ENCODE data around the gene KMT2C.

The KMT2C gene

DNA sequence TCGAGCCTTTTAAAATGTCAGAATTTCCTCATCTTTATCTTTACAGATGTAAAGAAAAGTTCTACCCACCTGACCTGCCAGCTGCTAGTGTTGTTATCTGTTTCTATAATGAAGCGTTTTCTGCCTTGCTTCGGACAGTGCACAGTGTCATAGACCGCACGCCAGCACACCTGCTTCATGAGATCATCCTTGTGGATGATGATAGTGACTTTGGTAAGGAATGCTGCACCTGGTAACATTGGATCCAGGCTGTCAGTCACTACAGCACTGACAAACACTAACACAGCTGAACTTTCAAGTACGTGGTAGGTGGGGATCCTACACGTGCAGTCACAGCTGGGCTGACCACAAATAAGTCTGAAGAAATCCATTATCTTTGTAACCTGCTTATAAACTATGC is 332.7 kb downstream of the KMT2C start:
- DNase-seq (no peak), ATAC-seq (no peak)
- no peaks in the 10 kb centered on the region for H3K27me3 Mint-ChIP-seq
- no peaks in the 10 kb centered on the region for H3K9me3 Mint-ChIP-seq
- peak overlapping the region in 1 of 2 donors; percentile 59 for H3K27ac Mint-ChIP-seq
- no peak overlapping the region for H3K4me3 Mint-ChIP-seq
- H3K4me1 Mint-ChIP-seq = no peaks in the 10 kb centered on the region

DNA sequence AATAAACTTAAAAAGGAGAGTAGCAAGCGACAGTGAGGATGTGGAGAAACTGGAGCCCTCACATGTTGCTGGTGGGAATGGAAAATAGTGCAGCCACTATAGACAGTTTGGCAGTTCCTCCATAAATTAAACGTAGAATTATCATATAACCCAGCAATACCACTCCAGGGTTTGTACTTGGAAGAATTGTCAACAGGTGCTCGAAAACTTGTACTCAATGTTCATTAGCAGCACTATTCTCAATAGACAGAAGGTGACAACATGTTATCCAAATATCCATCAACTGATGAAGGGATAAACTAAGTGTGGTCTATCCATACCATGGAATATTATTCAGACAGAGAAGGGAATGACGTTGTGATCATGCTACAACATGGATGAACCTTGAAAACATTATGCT is 338.5 kb downstream of the KMT2C start:
- Mint-ChIP-seq H3K27ac (no peak overlapping the region), H3K9me3 (no peaks in the 10 kb centered on the region), H3K4me3 (no peak overlapping the region), H3K27me3 (no peaks in the 10 kb centered on the region), H3K4me1 (no peaks in the 10 kb centered on the region)
- no peak for ATAC-seq
- no peak for DNase-seq

DNA sequence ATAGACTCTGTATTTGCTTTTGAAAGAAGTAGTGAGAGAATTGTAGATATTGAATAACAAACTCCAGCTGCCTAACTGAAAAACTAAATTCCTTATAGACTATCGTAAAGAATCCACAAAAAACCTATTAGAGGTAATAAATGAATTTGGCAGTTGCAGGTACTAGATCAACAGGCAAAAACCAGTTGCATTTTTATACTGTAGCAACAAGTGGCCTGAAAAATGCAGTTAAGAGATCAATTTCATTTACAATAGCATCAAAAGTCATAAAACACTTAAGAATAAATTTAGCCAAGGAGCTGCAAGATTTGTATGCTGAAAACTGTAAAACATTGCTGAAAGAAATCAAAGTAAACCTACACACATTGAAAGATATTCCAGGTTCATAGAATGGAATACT is 340.0 kb downstream of the KMT2C start:
- Mint-ChIP-seq H3K4me3 (no peak overlapping the region), H3K4me1 (no peaks in the 10 kb centered on the region), H3K27ac (no peak overlapping the region), H3K9me3 (peaks cover 0 to 2% of the 10 kb centered on the region in 2 donors), H3K27me3 (no peaks in the 10 kb centered on the region)
- ATAC-seq (no peak), DNase-seq (no peak)

DNA sequence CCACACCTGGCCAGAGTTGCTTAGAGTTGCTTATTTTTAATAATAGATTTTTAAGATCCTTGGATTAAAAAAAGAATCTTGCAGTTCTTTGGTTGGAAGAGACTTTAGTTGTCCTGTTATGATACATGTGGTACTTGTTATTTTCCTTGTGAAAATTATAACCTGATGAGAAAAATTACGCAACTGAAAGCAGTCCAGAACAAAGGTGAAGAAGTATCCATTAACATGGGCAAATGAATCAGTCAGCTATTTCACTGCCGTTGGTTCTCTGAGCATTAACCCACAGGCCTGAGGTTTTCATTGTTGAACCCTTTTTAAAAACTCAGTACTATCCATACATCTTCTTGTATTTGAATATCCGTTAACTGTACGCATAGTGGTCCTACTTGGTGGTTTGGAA is 342.1 kb downstream of the KMT2C start:
- H3K4me3 Mint-ChIP-seq = no peak overlapping the region
- DNase-seq (no peak), ATAC-seq (no peak)
- no peaks in the 10 kb centered on the region for H3K4me1 Mint-ChIP-seq
- H3K27me3 Mint-ChIP-seq = no peaks in the 10 kb centered on the region
- H3K9me3 Mint-ChIP-seq = peaks cover 8 to 17% of the 10 kb centered on the region in 2 donors
- no peak overlapping the region for H3K27ac Mint-ChIP-seq

DNA sequence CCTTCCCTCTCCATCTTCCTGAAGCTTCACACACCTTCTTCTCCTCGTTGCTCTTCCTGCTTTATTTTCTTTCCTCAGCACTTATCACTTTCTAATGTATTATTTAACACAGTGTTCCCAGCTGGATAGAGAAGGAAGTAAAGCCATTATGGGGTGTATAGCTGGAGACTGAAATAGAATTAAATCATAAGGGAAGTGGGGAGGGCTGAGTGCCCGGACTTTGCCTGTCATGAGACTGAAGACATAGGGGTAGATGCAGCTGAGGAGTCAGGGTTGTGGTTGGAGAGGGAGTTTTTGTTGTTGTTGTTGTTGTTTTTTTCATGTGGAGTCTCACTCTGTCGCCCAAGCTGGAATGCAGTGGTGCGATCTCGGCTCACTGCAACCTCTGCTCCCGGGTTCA is 345.1 kb downstream of the KMT2C start:
- peaks cover 18 to 29% of the 10 kb centered on the region in 2 donors for H3K9me3 Mint-ChIP-seq

DNA sequence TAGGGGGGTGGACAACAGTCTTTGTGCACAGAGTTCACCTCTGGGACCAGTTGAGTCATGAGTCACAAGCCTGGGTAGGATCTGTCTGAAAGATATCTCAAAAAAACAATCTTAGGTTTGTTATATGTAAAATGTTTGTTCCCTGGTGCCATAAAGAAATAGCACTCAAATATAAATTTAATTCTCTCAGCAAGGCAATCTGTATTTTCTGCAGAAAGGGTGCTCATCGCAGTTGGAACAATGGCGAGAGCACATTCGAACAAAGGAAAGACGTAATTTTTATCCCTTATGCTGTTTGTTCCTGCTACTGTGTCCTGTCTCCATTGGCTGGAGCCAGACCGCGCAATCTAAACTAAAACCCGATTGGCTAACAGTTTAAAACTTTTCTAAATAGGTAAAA is 346.6 kb downstream of the KMT2C start:
- ATAC-seq = no peak

More for the DNA sequence above, 345.1 kb downstream of the KMT2C start:
- Mint-ChIP-seq H3K27me3 (no peaks in the 10 kb centered on the region), H3K4me1 (no peaks in the 10 kb centered on the region), H3K27ac (no peak overlapping the region), H3K4me3 (no peak overlapping the region)
- DNase-seq = no peak
- no peak for ATAC-seq

DNA sequence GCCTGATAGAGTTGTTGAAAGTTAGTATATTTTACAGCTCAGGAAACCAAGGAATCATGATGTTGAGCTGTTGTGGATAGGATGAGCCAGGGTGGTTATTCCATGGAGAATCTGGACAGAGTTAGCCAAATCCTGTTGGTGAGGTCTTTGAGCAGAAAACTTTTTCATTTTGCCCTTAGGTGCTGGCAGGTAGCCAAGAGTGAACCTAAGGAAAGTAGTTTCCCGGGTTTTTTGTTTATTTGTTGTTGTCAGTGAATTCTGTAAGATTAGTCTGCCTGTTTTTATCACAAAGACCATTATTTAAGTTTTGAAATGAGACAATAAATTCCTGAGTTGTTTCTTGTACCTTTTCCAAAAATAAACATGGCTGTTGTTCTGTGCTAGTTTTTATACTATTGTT is 349.3 kb downstream of the KMT2C start:
- DNase-seq (no peak), ATAC-seq (no peak)
- Mint-ChIP-seq H3K27me3 (no peaks in the 10 kb centered on the region), H3K4me3 (no peak overlapping the region), H3K4me1 (peaks cover 14% of the 10 kb centered on the region), H3K9me3 (peaks cover 18 to 29% of the 10 kb centered on the region in 2 donors), H3K27ac (no peak overlapping the region)

More for the DNA sequence above, 346.6 kb downstream of the KMT2C start:
- Mint-ChIP-seq H3K4me3 (no peak overlapping the region), H3K27me3 (no peaks in the 10 kb centered on the region), H3K4me1 (no peaks in the 10 kb centered on the region), H3K9me3 (peaks cover 18 to 29% of the 10 kb centered on the region in 2 donors), H3K27ac (peak overlapping the region in 1 of 2 donors; percentile 54)
- no peak for DNase-seq

DNA sequence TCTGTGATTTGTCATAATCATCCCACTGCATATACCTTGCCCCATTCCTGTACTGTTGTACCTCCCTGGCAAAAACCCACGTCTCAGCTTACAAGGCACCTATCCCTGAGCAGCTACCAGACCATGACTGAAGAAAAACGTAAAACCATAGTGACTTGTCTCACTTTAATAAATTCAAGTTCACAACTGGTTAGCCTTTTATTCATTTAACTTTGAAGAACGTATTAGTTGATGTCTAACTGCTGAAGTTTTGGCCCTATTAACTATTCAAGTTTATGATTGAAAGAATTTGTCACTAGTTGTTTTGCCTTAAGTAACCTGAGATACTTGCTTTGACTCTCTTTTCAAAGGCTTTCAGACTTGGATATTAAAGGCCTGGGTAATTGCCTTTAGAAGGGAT is 350.7 kb downstream of the KMT2C start:
- no peak for ATAC-seq
- Mint-ChIP-seq H3K27me3 (no peaks in the 10 kb centered on the region), H3K9me3 (peaks cover 18 to 22% of the 10 kb centered on the region in 2 donors), H3K27ac (no peak overlapping the region), H3K4me3 (no peak overlapping the region), H3K4me1 (peaks cover 14% of the 10 kb centered on the region)
- DNase-seq = no peak
